Fibroblast of the aortic adventitia (primary cell): ENCODE data around the gene CD209. TPM values are rescaled to one million over a fixed set of nuclear protein-coding genes. Genes with fewer than 3 reads are reported as not detected.

Source experiments
- DNase-seq: peaks from one replicate; pipeline ENCODE4 v3.0.0-alpha.2; 2010; ENCODE audit warnings: low read depth
- H3K4me3 ChIP-seq: 2 replicates; pipeline ENCODE4 v1.5.1; 2011; ENCODE audit warnings: low read depth, mild to moderate bottlenecking, control low read depth, low read length, moderate library complexity
- CTCF ChIP-seq: IDR thresholded peaks from 2 replicates; pipeline ENCODE4 v1.5.1; 2011; ENCODE audit warnings: mild to moderate bottlenecking, low read length, control low read depth, inconsistent platforms; ENCODE audit not compliant: insufficient read depth
- total RNA-seq: library from RNA; depleted of rRNA; stranded (reverse); fragments of >200 nt; gene quantifications from 2 replicates; pipeline ENCODE4 v1.2.3, GENCODE V29; 2012; ENCODE audit warnings: low replicate concordance

CD209 gene
- total RNA-seq, 1 donor, result not detected

- TF ChIP-seq CTCF, result no peak
- DNase-seq, result no peak
- H3K4me3 ChIP-seq, result no peak overlapping the region
Observed at GRCh38 chr19:7729831-7730285, 17.5 kb downstream of the CD209 start.

- H3K4me3 ChIP-seq, result no peak overlapping the region
- no peak for DNase-seq
- no peak for TF ChIP-seq CTCF
Observed at GRCh38 chr19:7729211-7729610, 18.1 kb downstream of the CD209 start.

- no peak for TF ChIP-seq CTCF
- no peak for DNase-seq
- H3K4me3 ChIP-seq, result no peak overlapping the region
Observed at GRCh38 chr19:7725791-7726190, 21.5 kb downstream of the CD209 start.

GRCh38 chr19:7722231-7722651 lies 25.1 kb downstream of the CD209 start:
- no peak for DNase-seq
- TF ChIP-seq CTCF, result no peak
- H3K4me3 ChIP-seq, result no peak overlapping the region

- DNase-seq, result no peak
- no peak for TF ChIP-seq CTCF
- H3K4me3 ChIP-seq, result no peak overlapping the region
Observed at GRCh38 chr19:7720351-7720750, 27.0 kb downstream of the CD209 start.

GRCh38 chr19:7718668-7719067 lies 28.7 kb downstream of the CD209 start:
- no peak overlapping the region for H3K4me3 ChIP-seq
- TF ChIP-seq CTCF, result no peak
- DNase-seq, result no peak

GRCh38 chr19:7716762-7717161 lies 30.6 kb downstream of the CD209 start:
- H3K4me3 ChIP-seq, result no peak overlapping the region
- no peak for DNase-seq
- TF ChIP-seq CTCF, result no peak
